ENCODE results near the gene NCK1.
"Not testable (repeated sequence)": the region's sequence is repeated elsewhere in the genome, so short reads cannot be mapped to it uniquely, and the experiment has no call there.

The NCK1 gene

GRCh38 chr3:136852180-136852579 is 9.8 kb upstream of the NCK1 start:
- no peak overlapping the region for H3K4me3 ChIP-seq (ENCODE audit: low read depth, low read length)
- no peak for DNase-seq
- TF ChIP-seq CTCF (IDR thresholded peaks at IDR 0.05; ENCODE audit: low read depth, low read length) = no peak
- H3K36me3 ChIP-seq = peaks cover 14% of the 10 kb centered on the region
- no peak overlapping the region for H3K27ac ChIP-seq
- no peaks in the 10 kb centered on the region for H3K9me3 ChIP-seq (ENCODE audit: severe bottlenecking)
- no peaks in the 10 kb centered on the region for H3K27me3 ChIP-seq (ENCODE audit: insufficient read depth, low read depth, severe bottlenecking)

DNA sequence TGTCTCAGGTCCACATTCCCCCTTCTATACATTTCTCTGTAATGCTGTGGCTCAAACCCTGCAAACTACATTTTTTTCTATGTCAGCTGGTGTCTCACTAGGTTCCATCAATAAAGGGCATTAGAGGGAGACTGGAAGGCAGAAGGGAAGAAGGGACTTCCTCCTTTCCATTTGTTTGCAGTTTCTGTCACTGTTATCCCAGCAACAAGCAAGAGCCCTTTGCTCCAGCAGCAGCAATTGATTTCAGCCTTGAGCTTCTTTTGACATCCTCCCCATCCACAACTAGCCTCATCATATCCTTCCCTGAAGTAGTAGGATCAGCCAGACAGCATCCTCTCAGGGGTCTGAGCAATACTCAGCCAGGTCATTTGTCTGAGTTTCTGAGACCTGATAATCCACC is 5.3 kb upstream of the NCK1 start:
- Histone ChIP-seq H3K27me3 (ENCODE audit: insufficient read depth, low read depth, severe bottlenecking) (no peaks in the 10 kb centered on the region), H3K4me3 (ENCODE audit: low read depth, low read length) (no peak overlapping the region), H3K27ac (no peak overlapping the region), H3K36me3 (peaks cover 10% of the 10 kb centered on the region), H3K9me3 (ENCODE audit: severe bottlenecking) (no peaks in the 10 kb centered on the region)
- no peak for TF ChIP-seq CTCF (IDR thresholded peaks at IDR 0.05; ENCODE audit: low read depth, low read length)
- no peak for DNase-seq

GRCh38 chr3:136858381-136858780 is 3.6 kb upstream of the NCK1 start:
- TF ChIP-seq CTCF (IDR thresholded peaks at IDR 0.05; ENCODE audit: low read depth, low read length) = no peak
- H3K27ac ChIP-seq = no peak overlapping the region
- H3K9me3 ChIP-seq (ENCODE audit: severe bottlenecking) = no peaks in the 10 kb centered on the region
- H3K4me3 ChIP-seq (ENCODE audit: low read depth, low read length) = no peak overlapping the region
- H3K36me3 ChIP-seq = peaks cover 13% of the 10 kb centered on the region
- no peaks in the 10 kb centered on the region for H3K27me3 ChIP-seq (ENCODE audit: insufficient read depth, low read depth, severe bottlenecking)
- DNase-seq = no peak

DNA sequence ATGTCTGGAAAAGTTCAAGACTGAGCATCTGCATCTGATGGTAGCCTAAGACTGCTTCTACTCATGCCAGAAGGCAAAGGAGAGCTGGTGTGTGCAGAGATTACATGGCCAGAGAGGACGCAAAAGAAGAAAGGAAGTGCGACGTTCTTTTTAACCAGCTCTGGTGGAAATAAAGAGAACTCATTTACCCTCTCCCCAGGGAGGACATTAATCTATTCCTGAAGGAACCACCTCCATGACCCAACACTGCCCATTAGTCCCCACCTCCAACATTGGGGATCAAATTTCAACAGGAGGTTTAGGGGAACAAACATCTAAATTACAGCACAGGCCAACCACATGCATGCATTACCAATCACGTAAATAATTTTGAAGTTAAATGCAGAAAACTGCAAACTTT is 1.5 kb upstream of the NCK1 start:
- Histone ChIP-seq H3K27me3 (ENCODE audit: insufficient read depth, low read depth, severe bottlenecking) (no peaks in the 10 kb centered on the region), H3K9me3 (ENCODE audit: severe bottlenecking) (no peaks in the 10 kb centered on the region), H3K4me3 (ENCODE audit: low read depth, low read length) (no peak overlapping the region), H3K27ac (no peak overlapping the region), H3K36me3 (peaks cover 3% of the 10 kb centered on the region; the same call in 1 of the 2 replicates)
- no peak for TF ChIP-seq CTCF (IDR thresholded peaks at IDR 0.05; ENCODE audit: low read depth, low read length)
- DNase-seq = no peak

- peak; percentile 60 for DNase-seq
- TF ChIP-seq CTCF (IDR thresholded peaks at IDR 0.05; ENCODE audit: low read depth, low read length) = no peak
- no peaks in the 10 kb centered on the region for H3K27me3 ChIP-seq (ENCODE audit: insufficient read depth, low read depth, severe bottlenecking)
- peaks cover 3% of the 10 kb centered on the region; the same call in 1 of the 2 replicates for H3K36me3 ChIP-seq
- H3K9me3 ChIP-seq (ENCODE audit: severe bottlenecking) = no peaks in the 10 kb centered on the region
- peak overlapping the region; percentile 92 for H3K27ac ChIP-seq
- H3K4me3 ChIP-seq (ENCODE audit: low read depth, low read length) = peak overlapping the region; percentile 97
These were observed 762 bp downstream of the NCK1 start for GRCh38 chr3:136862617-136863322.

- no peak for DNase-seq
- Histone ChIP-seq H3K27me3 (ENCODE audit: insufficient read depth, low read depth, severe bottlenecking) (no peaks in the 10 kb centered on the region), H3K9me3 (ENCODE audit: severe bottlenecking) (no peaks in the 10 kb centered on the region), H3K27ac (no peak overlapping the region), H3K4me3 (ENCODE audit: low read depth, low read length) (no peak overlapping the region), H3K36me3 (peaks cover 18% of the 10 kb centered on the region)
- no peak for TF ChIP-seq CTCF (IDR thresholded peaks at IDR 0.05; ENCODE audit: low read depth, low read length)
These were observed 7.3 kb downstream of the NCK1 start for GRCh38 chr3:136869282-136869681.

DNA sequence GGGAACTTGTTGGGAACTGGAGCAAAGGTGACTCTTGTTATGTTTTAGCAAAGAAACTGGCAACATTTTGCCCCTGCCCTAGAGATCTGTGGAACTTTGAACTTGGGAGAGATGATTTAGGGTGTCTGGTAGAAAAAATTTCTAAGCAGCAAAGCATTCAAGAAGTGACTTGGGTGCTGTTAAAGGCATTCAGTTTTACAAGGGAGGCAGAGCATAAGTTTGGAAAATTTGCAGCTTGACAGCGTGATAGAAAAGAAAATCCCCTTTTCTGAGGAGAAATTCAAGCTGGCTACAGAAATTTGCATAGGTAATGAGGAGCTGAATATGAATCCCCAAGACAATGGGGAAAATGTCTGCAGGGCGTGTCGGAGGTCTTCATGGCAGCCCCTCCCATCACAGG is 10.2 kb downstream of the NCK1 start:
- not testable (repeated sequence) for H3K9me3 ChIP-seq (ENCODE audit: severe bottlenecking); H3K27me3 ChIP-seq (ENCODE audit: insufficient read depth, low read depth, severe bottlenecking); DNase-seq; H3K4me3 ChIP-seq (ENCODE audit: low read depth, low read length); H3K27ac ChIP-seq
- peaks cover 19% of the 10 kb centered on the region for H3K36me3 ChIP-seq

DNA sequence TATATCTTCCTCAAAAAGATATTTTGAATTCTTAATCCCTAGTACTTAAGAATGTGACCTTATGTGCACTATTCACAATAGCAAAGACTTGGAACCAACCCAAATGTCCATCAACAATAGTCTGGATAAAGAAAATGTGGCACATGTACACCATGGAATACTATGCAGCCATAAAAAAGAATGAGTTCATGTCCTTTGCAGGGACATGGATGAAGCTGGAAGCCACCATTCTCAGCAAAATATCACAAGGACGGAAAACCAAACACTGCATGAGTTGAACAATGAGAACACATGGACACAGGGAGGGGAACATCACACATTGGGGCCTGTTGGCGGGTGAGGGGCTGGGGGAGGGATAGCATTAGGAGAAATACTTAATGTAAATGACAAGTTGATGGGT is 17.5 kb downstream of the NCK1 start:
- H3K4me3 ChIP-seq (ENCODE audit: low read depth, low read length); H3K9me3 ChIP-seq (ENCODE audit: severe bottlenecking); H3K27ac ChIP-seq; DNase-seq; H3K27me3 ChIP-seq (ENCODE audit: insufficient read depth, low read depth, severe bottlenecking); H3K36me3 ChIP-seq: not testable (repeated sequence)
